T-helper 1 cell treated with Interleukin-12 subunit alpha and Interleukin-12 subunit beta and Interleukin-4 antibody, amounts not matched to agents 30 μg/mL and 1 μg/mL, for 36 hours (primary cell): ENCODE data around the gene CCDC60.

Experiments
- H3K27ac Mint-ChIP-seq: one replicate; pipeline ENCODE4 v1.8.0; 2021; ENCODE audit warnings: mild to moderate bottlenecking, mixed read lengths
- H3K27me3 Mint-ChIP-seq: one replicate; pipeline ENCODE4 v1.8.0; 2021; ENCODE audit warnings: low read depth, mixed read lengths
- H3K36me3 Mint-ChIP-seq: one replicate; pipeline ENCODE4 v1.8.0; 2021; ENCODE audit warnings: low read depth, mixed read lengths
- H3K4me1 Mint-ChIP-seq: one replicate; pipeline ENCODE4 v1.8.0; 2021; ENCODE audit warnings: low read depth, mixed read lengths
- H3K4me3 Mint-ChIP-seq: one replicate; pipeline ENCODE4 v1.8.0; 2021; ENCODE audit warnings: mild to moderate bottlenecking, moderate library complexity, mixed read lengths
- H3K9me3 Mint-ChIP-seq: one replicate; pipeline ENCODE4 v1.8.0; 2021; ENCODE audit warnings: mixed read lengths

The CCDC60 gene

GRCh38 chr12:119461636-119462214, 127.2 kb downstream of the CCDC60 start:
- H3K36me3 Mint-ChIP-seq, result no peaks in the 10 kb centered on the region
- no peaks in the 10 kb centered on the region for H3K4me1 Mint-ChIP-seq
- H3K27me3 Mint-ChIP-seq, result no peaks in the 10 kb centered on the region
- H3K4me3 Mint-ChIP-seq, result no peak overlapping the region
- H3K9me3 Mint-ChIP-seq, result no peaks in the 10 kb centered on the region
- H3K27ac Mint-ChIP-seq, result no peak overlapping the region

GRCh38 chr12:119463211-119463926, 128.8 kb downstream of the CCDC60 start:
- Mint-ChIP-seq H3K27me3 (no peaks in the 10 kb centered on the region), H3K4me1 (no peaks in the 10 kb centered on the region), H3K27ac (no peak overlapping the region), H3K4me3 (no peak overlapping the region), H3K36me3 (no peaks in the 10 kb centered on the region), H3K9me3 (no peaks in the 10 kb centered on the region)

GRCh38 chr12:119468296-119468695, 133.8 kb downstream of the CCDC60 start:
- no peak overlapping the region for H3K4me3 Mint-ChIP-seq
- H3K27me3 Mint-ChIP-seq, result no peaks in the 10 kb centered on the region
- no peaks in the 10 kb centered on the region for H3K9me3 Mint-ChIP-seq
- H3K4me1 Mint-ChIP-seq, result no peaks in the 10 kb centered on the region
- no peak overlapping the region for H3K27ac Mint-ChIP-seq
- no peaks in the 10 kb centered on the region for H3K36me3 Mint-ChIP-seq

GRCh38 chr12:119475650-119476049, 141.1 kb downstream of the CCDC60 start:
- no peaks in the 10 kb centered on the region for H3K4me1 Mint-ChIP-seq
- no peak overlapping the region for H3K4me3 Mint-ChIP-seq
- H3K36me3 Mint-ChIP-seq, result no peaks in the 10 kb centered on the region
- no peak overlapping the region for H3K27ac Mint-ChIP-seq
- H3K27me3 Mint-ChIP-seq, result no peaks in the 10 kb centered on the region
- H3K9me3 Mint-ChIP-seq, result no peaks in the 10 kb centered on the region

GRCh38 chr12:119476951-119477350, 142.4 kb downstream of the CCDC60 start:
- H3K36me3 Mint-ChIP-seq, result no peaks in the 10 kb centered on the region
- H3K4me3 Mint-ChIP-seq, result no peak overlapping the region
- no peaks in the 10 kb centered on the region for H3K4me1 Mint-ChIP-seq
- H3K9me3 Mint-ChIP-seq, result no peaks in the 10 kb centered on the region
- H3K27ac Mint-ChIP-seq, result no peak overlapping the region
- H3K27me3 Mint-ChIP-seq, result no peaks in the 10 kb centered on the region

GRCh38 chr12:119479121-119479561, 144.6 kb downstream of the CCDC60 start:
- H3K36me3 Mint-ChIP-seq, result no peaks in the 10 kb centered on the region

GRCh38 chr12:119480551-119480950, 146.0 kb downstream of the CCDC60 start:
- Mint-ChIP-seq H3K4me3 (no peak overlapping the region), H3K27me3 (no peaks in the 10 kb centered on the region), H3K4me1 (no peaks in the 10 kb centered on the region), H3K9me3 (no peaks in the 10 kb centered on the region), H3K36me3 (no peaks in the 10 kb centered on the region), H3K27ac (no peak overlapping the region)

More at GRCh38 chr12:119479121-119479561, 144.6 kb downstream of the CCDC60 start:
- Mint-ChIP-seq H3K27me3 (no peaks in the 10 kb centered on the region), H3K27ac (no peak overlapping the region), H3K9me3 (no peaks in the 10 kb centered on the region), H3K4me3 (no peak overlapping the region), H3K4me1 (no peaks in the 10 kb centered on the region)

- Mint-ChIP-seq H3K27me3 (no peaks in the 10 kb centered on the region), H3K27ac (no peak overlapping the region), H3K36me3 (no peaks in the 10 kb centered on the region), H3K4me3 (no peak overlapping the region), H3K9me3 (no peaks in the 10 kb centered on the region), H3K4me1 (no peaks in the 10 kb centered on the region)
Observed at GRCh38 chr12:119486599-119487154, 152.1 kb downstream of the CCDC60 start.

GRCh38 chr12:119491814-119492213, 157.3 kb downstream of the CCDC60 start:
- H3K27ac Mint-ChIP-seq, result no peak overlapping the region
- no peaks in the 10 kb centered on the region for H3K36me3 Mint-ChIP-seq
- no peaks in the 10 kb centered on the region for H3K27me3 Mint-ChIP-seq
- no peak overlapping the region for H3K4me3 Mint-ChIP-seq
- H3K4me1 Mint-ChIP-seq, result no peaks in the 10 kb centered on the region
- no peaks in the 10 kb centered on the region for H3K9me3 Mint-ChIP-seq

GRCh38 chr12:119500209-119500608, 165.7 kb downstream of the CCDC60 start:
- no peaks in the 10 kb centered on the region for H3K9me3 Mint-ChIP-seq
- H3K36me3 Mint-ChIP-seq, result no peaks in the 10 kb centered on the region
- H3K4me3 Mint-ChIP-seq, result no peak overlapping the region
- peaks cover 3% of the 10 kb centered on the region for H3K27me3 Mint-ChIP-seq
- no peak overlapping the region for H3K27ac Mint-ChIP-seq
- no peaks in the 10 kb centered on the region for H3K4me1 Mint-ChIP-seq

- no peaks in the 10 kb centered on the region for H3K9me3 Mint-ChIP-seq
- H3K36me3 Mint-ChIP-seq, result no peaks in the 10 kb centered on the region
- H3K27ac Mint-ChIP-seq, result no peak overlapping the region
- no peaks in the 10 kb centered on the region for H3K4me1 Mint-ChIP-seq
- H3K4me3 Mint-ChIP-seq, result no peak overlapping the region
- peaks cover 3% of the 10 kb centered on the region for H3K27me3 Mint-ChIP-seq
Observed at GRCh38 chr12:119501052-119501451, 166.5 kb downstream of the CCDC60 start.

GRCh38 chr12:119505001-119505400, 170.5 kb downstream of the CCDC60 start:
- Mint-ChIP-seq H3K27ac (no peak overlapping the region), H3K4me3 (no peak overlapping the region), H3K36me3 (no peaks in the 10 kb centered on the region), H3K4me1 (no peaks in the 10 kb centered on the region), H3K9me3 (no peaks in the 10 kb centered on the region), H3K27me3 (no peaks in the 10 kb centered on the region)

- Mint-ChIP-seq H3K27me3 (no peaks in the 10 kb centered on the region), H3K9me3 (no peaks in the 10 kb centered on the region), H3K4me3 (no peak overlapping the region), H3K4me1 (no peaks in the 10 kb centered on the region), H3K27ac (no peak overlapping the region), H3K36me3 (no peaks in the 10 kb centered on the region)
Observed at GRCh38 chr12:119512772-119513497, 178.4 kb downstream of the CCDC60 start.

- H3K27me3 Mint-ChIP-seq, result no peaks in the 10 kb centered on the region
- no peaks in the 10 kb centered on the region for H3K36me3 Mint-ChIP-seq
- H3K4me3 Mint-ChIP-seq, result no peak overlapping the region
- H3K4me1 Mint-ChIP-seq, result no peaks in the 10 kb centered on the region
- H3K9me3 Mint-ChIP-seq, result no peaks in the 10 kb centered on the region
- H3K27ac Mint-ChIP-seq, result no peak overlapping the region
Observed at GRCh38 chr12:119528241-119528640, 193.7 kb downstream of the CCDC60 start.

GRCh38 chr12:119540476-119540875, 205.9 kb downstream of the CCDC60 start:
- Mint-ChIP-seq H3K27ac (no peak overlapping the region), H3K4me1 (no peaks in the 10 kb centered on the region), H3K36me3 (no peaks in the 10 kb centered on the region), H3K4me3 (no peak overlapping the region), H3K27me3 (no peaks in the 10 kb centered on the region), H3K9me3 (no peaks in the 10 kb centered on the region)
